Spleen (tissue), 11 donors: ENCODE measurements around the gene FOXM1. TPM values are rescaled to one million over a fixed set of nuclear protein-coding genes. Genes with fewer than 3 reads are reported as not detected.

ENCODE experiments used
- DNase-seq: peaks from one replicate; pipeline ENCODE4 v3.0.0-alpha.2; 2020
- H3K27ac ChIP-seq, 8 donors: fragments of 200-600 bp; sonication (generic) in 7 of 8; 1 replicate in 4 of 8; 2 replicates in 4 of 8; pipeline versions ENCODE4 v1.5.0 to v1.8.0; 2016 to 2021; ENCODE audit warnings: inconsistent platforms in 4 of 8, mild to moderate bottlenecking in 4 of 8, moderate library complexity in 1 of 8
- H3K27me3 ChIP-seq, 7 donors: fragments of 200-600 bp; sonication (generic) in 6 of 7; replicated peaks in 1 of 7; 1 replicate in 4 of 7; 2 replicates in 3 of 7; pipeline versions ENCODE4 v1.5.0 to v1.8.0; 2016 to 2021; ENCODE audit warnings: inconsistent platforms in 3 of 7, mild to moderate bottlenecking in 1 of 7
- H3K36me3 ChIP-seq, 6 donors: fragments of 200-600 bp; sonication (generic) in 5 of 6; 1 replicate in 4 of 6; 2 replicates in 2 of 6; pipeline versions ENCODE4 v1.5.0 to v1.8.0; 2016 to 2021; ENCODE audit warnings: inconsistent platforms in 2 of 6
- H3K4me1 ChIP-seq, 6 donors: fragments of 200-600 bp; sonication (generic) in 5 of 6; 1 replicate in 3 of 6; 2 replicates in 3 of 6; pipeline versions ENCODE4 v1.5.0 to v1.8.0; 2016 to 2021; ENCODE audit warnings: inconsistent platforms in 3 of 6
- H3K4me3 ChIP-seq, 8 donors: fragments of 200-600 bp; sonication (generic) in 7 of 8; 1 replicate in 4 of 8; 2 replicates in 4 of 8; pipeline versions ENCODE4 v1.5.0 to v1.8.0; 2016 to 2021; ENCODE audit warnings: inconsistent platforms in 4 of 8, mild to moderate bottlenecking in 4 of 8, moderate library complexity in 2 of 8
- H3K9me3 ChIP-seq, 8 donors: fragments of 200-600 bp; sonication (generic) in 7 of 8; 1 replicate in 4 of 8; 2 replicates in 4 of 8; pipeline versions ENCODE4 v1.5.0 to v1.8.0; 2016 to 2021; ENCODE audit warnings: inconsistent platforms in 4 of 8
- POLR2A ChIP-seq, 3 donors: fragments of 450-650 bp; IDR thresholded peaks; one replicate each; pipeline ENCODE4 v1.5.1; 2017; ENCODE audit warnings: antibody characterized with exemption in 3 of 3, mild to moderate bottlenecking in 1 of 3
- POLR2AphosphoS5 ChIP-seq, 3 donors: sonication (generic); formaldehyde crosslinking; IDR thresholded peaks; one replicate each; pipeline ENCODE4 v1.5.1; 2017; ENCODE audit warnings: antibody characterized with exemption in 3 of 3
- WGBS, 5 donors: extraction: QIAGEN DNeasy Blood & Tissue Kit in 3 of 5; methylation state at CpG; one replicate each; pipeline versions ENCODE4 v1.1.5 to v1.1.7; 2013 to 2018; 5-methylcytosine and 5-hydroxymethylcytosine counted together
- intact Hi-C: fragments of 100-400 bp; cut with DNase I; formaldehyde crosslinking; loops from one replicate; pipeline ENCODE4 v1.15.0; 2023; ENCODE audit warnings: low total_unique reads
- polyA plus RNA-seq, 3 donors: library from polyadenylated mRNA; stranded (reverse); fragments of 200-250 nt; gene quantifications; one replicate each; pipeline ENCODE4 v1.2.1, GENCODE V29; 2013
- total RNA-seq, 7 donors: library from RNA; depleted of rRNA in 3 of 7; stranded (reverse); fragments of >200 nt in 3 of 7; fragmentation: NEBNext Ultra II Directional in 4 of 7; extraction: Animal tissue kit (Norgen Biotek cat#: 25700) in 4 of 7; gene quantifications; one replicate each; pipeline versions ENCODE4 v1.1.0 to v1.2.1, GENCODE V29; 2016 to 2021
- TF ChIP-seq, protein P1 (sequence below), 11 experiments: fragments of 200-600 bp in 7 of 11; fragments of 450-650 bp in 4 of 11; sonication (generic) in 4 of 11; IDR thresholded peaks in 8 of 11; conservative IDR thresholded peaks in 3 of 11; 1 replicate in 7 of 11; 2 replicates in 4 of 11; pipeline versions ENCODE4 v1.4.0 to v1.8.0; 2016 to 2021; ENCODE audit warnings: antibody characterized with exemption in 11 of 11, inconsistent platforms in 4 of 11, mild to moderate bottlenecking in 1 of 11
- donor health status: healthy with polysubstance abuse.
- donor health status: DM: no; HTN: no; CAD: no; lungs with moderate emphysema.
- donor health status: DM: no; HTN: no; CAD: no.
- donor health status: Bipolar disorder and iron deficiency.
- donor health status: healthy.
- donor health status: DM: no; HTN: no; CAD: no.
- donor health status: DM: yes; HTN: yes; CAD: no.

FOXM1 gene
- total and polyA plus RNA-seq, 10 donors = 1.8 to 10.2 (median 4.5) TPM

DNA sequence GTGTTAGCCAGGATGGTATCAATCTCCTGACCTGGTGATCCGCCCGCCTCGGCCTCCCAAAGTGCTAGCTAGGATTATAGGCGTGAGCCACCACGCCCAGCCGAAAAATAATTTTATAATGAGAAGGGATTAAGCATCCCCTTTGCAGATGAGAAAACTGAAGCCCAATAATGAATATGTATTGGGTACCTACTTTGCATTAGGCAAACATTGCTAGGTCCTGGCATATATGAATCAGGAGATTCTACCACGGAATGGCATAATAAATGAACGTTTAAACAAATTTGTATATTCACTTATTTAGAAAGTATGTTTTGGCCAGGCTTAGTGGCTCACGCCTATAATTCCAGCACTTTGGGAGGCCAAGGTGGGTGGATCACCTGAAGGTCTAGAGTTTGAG, 46.1 kb upstream of the FOXM1 start:
- no peak for TF ChIP-seq POLR2AphosphoS5 (IDR thresholded peaks at IDR 0.05)
- TF ChIP-seq, protein P1, sequence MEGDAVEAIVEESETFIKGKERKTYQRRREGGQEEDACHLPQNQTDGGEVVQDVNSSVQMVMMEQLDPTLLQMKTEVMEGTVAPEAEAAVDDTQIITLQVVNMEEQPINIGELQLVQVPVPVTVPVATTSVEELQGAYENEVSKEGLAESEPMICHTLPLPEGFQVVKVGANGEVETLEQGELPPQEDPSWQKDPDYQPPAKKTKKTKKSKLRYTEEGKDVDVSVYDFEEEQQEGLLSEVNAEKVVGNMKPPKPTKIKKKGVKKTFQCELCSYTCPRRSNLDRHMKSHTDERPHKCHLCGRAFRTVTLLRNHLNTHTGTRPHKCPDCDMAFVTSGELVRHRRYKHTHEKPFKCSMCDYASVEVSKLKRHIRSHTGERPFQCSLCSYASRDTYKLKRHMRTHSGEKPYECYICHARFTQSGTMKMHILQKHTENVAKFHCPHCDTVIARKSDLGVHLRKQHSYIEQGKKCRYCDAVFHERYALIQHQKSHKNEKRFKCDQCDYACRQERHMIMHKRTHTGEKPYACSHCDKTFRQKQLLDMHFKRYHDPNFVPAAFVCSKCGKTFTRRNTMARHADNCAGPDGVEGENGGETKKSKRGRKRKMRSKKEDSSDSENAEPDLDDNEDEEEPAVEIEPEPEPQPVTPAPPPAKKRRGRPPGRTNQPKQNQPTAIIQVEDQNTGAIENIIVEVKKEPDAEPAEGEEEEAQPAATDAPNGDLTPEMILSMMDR (IDR thresholded peaks at IDR 0.05 in 8 of 11, conservative IDR thresholded peaks at IDR 0.05 in 3 of 11) = no peak
- no peak for TF ChIP-seq POLR2A (IDR thresholded peaks at IDR 0.05)

DNA sequence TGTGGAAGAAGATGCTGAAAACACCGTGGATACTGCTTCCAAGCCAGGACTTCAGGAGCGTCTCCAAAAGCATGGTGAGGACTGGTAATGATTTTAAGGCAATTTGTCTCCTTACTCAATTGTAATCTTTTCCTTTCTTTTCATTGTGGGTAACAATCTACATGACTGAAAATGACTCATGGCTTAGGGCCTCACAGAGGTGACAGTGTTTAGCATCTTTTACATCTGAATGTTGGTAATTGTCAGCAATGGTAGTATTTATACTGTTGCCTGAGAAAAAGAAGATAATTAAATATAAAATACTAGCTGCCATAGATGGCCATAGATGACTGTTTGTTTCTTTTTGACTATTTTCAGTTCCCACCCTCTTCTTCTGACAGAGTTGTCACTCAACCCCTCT, 45.4 kb upstream of the FOXM1 start:
- TF ChIP-seq POLR2AphosphoS5 (IDR thresholded peaks at IDR 0.05) = no peak
- TF ChIP-seq, protein P1 (IDR thresholded peaks at IDR 0.05 in 8 of 11, conservative IDR thresholded peaks at IDR 0.05 in 3 of 11) = no peak
- TF ChIP-seq POLR2A (IDR thresholded peaks at IDR 0.05) = no peak
- no peaks in the 10 kb centered on the region for H3K27me3 ChIP-seq
- intact Hi-C loops = no loop called here
- no peak overlapping the region for H3K27ac ChIP-seq
- H3K4me3 ChIP-seq = no peak overlapping the region
- H3K4me1 ChIP-seq = no peaks in the 10 kb centered on the region
- H3K9me3 ChIP-seq = no peaks in the 10 kb centered on the region
- DNase-seq = no peak
- peaks cover 0 to 78% (median 25%) of the 10 kb centered on the region in 6 donors for H3K36me3 ChIP-seq
- WGBS, 5 donors = 95 to 100% (median 98%) methylated on average over 2 of the region's 2 CpGs

More for the DNA sequence above, 46.1 kb upstream of the FOXM1 start:
- no peaks in the 10 kb centered on the region for H3K4me1 ChIP-seq
- H3K4me3 ChIP-seq = no peak overlapping the region
- no peak for DNase-seq
- WGBS, 5 donors = 94 to 99% (median 98%) methylated on average over 9 of the region's 9 CpGs
- H3K36me3 ChIP-seq = peaks cover 0 to 77% (median 25%) of the 10 kb centered on the region in 6 donors
- no peaks in the 10 kb centered on the region for H3K27me3 ChIP-seq
- no peaks in the 10 kb centered on the region for H3K9me3 ChIP-seq
- H3K27ac ChIP-seq = no peak overlapping the region
- intact Hi-C loops = no loop called here

DNA sequence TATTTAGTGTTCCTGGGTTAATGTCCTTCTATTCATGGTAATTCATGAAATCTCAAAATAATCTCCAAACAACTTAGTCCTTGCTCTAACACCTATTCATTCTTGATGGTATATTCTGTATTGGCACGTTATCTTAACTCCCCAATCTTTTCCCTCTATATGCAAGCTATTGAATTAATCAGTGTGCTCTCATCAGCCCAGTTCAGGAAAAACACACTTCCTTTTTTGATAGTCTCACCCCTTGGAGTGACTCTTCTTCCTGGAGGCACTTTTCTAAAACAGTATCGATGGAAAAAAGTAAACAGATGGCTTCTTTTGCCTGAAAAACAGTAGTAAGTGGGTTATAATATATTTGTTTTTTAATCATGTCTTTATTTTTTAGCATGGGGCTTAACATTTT, 42.3 kb upstream of the FOXM1 start:
- no peak for DNase-seq
- Histone ChIP-seq H3K9me3 (no peaks in the 10 kb centered on the region), H3K4me1 (no peaks in the 10 kb centered on the region), H3K27ac (peak overlapping the region in 1 of 8 donors; percentile 28), H3K36me3 (peaks cover 0 to 66% (median 24%) of the 10 kb centered on the region in 6 donors), H3K27me3 (no peaks in the 10 kb centered on the region), H3K4me3 (no peak overlapping the region)
- 60 to 80% (median 67%) methylated on average over 2 of the region's 2 CpGs for WGBS, 5 donors
- no peak for TF ChIP-seq POLR2A (IDR thresholded peaks at IDR 0.05)
- TF ChIP-seq POLR2AphosphoS5 (IDR thresholded peaks at IDR 0.05) = no peak
- TF ChIP-seq, protein P1 (IDR thresholded peaks at IDR 0.05 in 8 of 11, conservative IDR thresholded peaks at IDR 0.05 in 3 of 11) = no peak
- intact Hi-C loops = no loop called here

DNA sequence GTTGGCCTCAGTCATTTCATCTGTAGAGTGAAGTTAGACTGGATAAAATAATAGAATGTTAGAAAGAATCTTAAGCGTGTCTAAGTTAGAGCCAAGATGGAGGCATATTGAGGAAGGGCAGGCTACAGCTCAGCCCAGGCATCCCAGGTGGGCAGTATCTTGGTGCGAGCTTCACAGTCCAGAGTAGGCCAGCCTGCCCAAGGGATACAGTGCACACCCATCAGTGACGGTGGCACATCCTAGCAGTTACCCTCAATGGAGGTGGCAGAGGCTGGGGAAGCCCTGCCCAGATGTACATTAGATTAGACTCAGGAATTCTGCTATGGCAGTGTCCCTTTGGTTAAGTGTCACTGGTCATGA, 35.2 kb upstream of the FOXM1 start:
- DNase-seq = no peak
- WGBS, 5 donors = 93 to 98% (median 95%) methylated on average over 3 of the region's 3 CpGs
- H3K36me3 ChIP-seq = peaks cover 0 to 45% (median 14%) of the 10 kb centered on the region in 6 donors
- TF ChIP-seq, protein P1 (IDR thresholded peaks at IDR 0.05 in 8 of 11, conservative IDR thresholded peaks at IDR 0.05 in 3 of 11) = no peak
- TF ChIP-seq POLR2A (IDR thresholded peaks at IDR 0.05) (no peak), POLR2AphosphoS5 (IDR thresholded peaks at IDR 0.05) (no peak)
- H3K27me3 ChIP-seq = no peaks in the 10 kb centered on the region
- H3K4me1 ChIP-seq = no peaks in the 10 kb centered on the region
- no peak overlapping the region for H3K27ac ChIP-seq
- H3K4me3 ChIP-seq = no peak overlapping the region
- intact Hi-C loops = no loop called here
- no peaks in the 10 kb centered on the region for H3K9me3 ChIP-seq
